Measurements from ENCODE around the gene TARM1.
"Not testable (repeated sequence)": the region's sequence is repeated elsewhere in the genome, so short reads cannot be mapped to it uniquely, and the experiment has no call there.

The TARM1 gene

GRCh38 chr19:54099903-54100255 is 18.7 kb upstream of the TARM1 start:
- not testable (repeated sequence) for DNase-seq (ENCODE audit: low spot score)

GRCh38 chr19:54099190-54099902 is 18.2 kb upstream of the TARM1 start:
- no peak for DNase-seq (ENCODE audit: low spot score)

GRCh38 chr19:54096617-54097106 is 15.5 kb upstream of the TARM1 start:
- DNase-seq (ENCODE audit: low spot score) = peak; percentile 51

- peak; percentile 83 for DNase-seq (ENCODE audit: low spot score)
These were observed 14.9 kb upstream of the TARM1 start for GRCh38 chr19:54095859-54096616.

GRCh38 chr19:54095136-54095858 is 14.1 kb upstream of the TARM1 start:
- DNase-seq (ENCODE audit: low spot score) = no peak

GRCh38 chr19:54094426-54095000 is 13.3 kb upstream of the TARM1 start:
- DNase-seq (ENCODE audit: low spot score) = no peak

- no peak for DNase-seq (ENCODE audit: low spot score)
These were observed 3.2 kb upstream of the TARM1 start for GRCh38 chr19:54084410-54084809.

- no peak for DNase-seq (ENCODE audit: low spot score)
These were observed 3.8 kb downstream of the TARM1 start for GRCh38 chr19:54077334-54077733.

- DNase-seq (ENCODE audit: low spot score) = no peak
These were observed 6.3 kb downstream of the TARM1 start for GRCh38 chr19:54074851-54075250.

- no peak for DNase-seq (ENCODE audit: low spot score)
These were observed 7.3 kb downstream of the TARM1 start for GRCh38 chr19:54073829-54074228.

GRCh38 chr19:54069470-54069869 is 11.7 kb downstream of the TARM1 start:
- no peak for DNase-seq (ENCODE audit: low spot score)

- DNase-seq (ENCODE audit: low spot score) = no peak
These were observed 17.6 kb downstream of the TARM1 start, which contains the start of gene VSTM1 for GRCh38 chr19:54063350-54064116. VSTM1 (minus strand) TSS chr19:54063897; CDS start chr19:54063777, 120 bp downstream.

- no peak for DNase-seq (ENCODE audit: low spot score)
These were observed 18.5 kb downstream of the TARM1 start for GRCh38 chr19:54062643-54063042.

- DNase-seq (ENCODE audit: low spot score) = no peak
These were observed 33.5 kb downstream of the TARM1 start for GRCh38 chr19:54047616-54048015.

GRCh38 chr19:54045771-54046170 is 35.4 kb downstream of the TARM1 start:
- no peak for DNase-seq (ENCODE audit: low spot score)

GRCh38 chr19:54042989-54043388 is 38.2 kb downstream of the TARM1 start:
- no peak for DNase-seq (ENCODE audit: low spot score)

GRCh38 chr19:54041969-54042606 is 39.1 kb downstream of the TARM1 start:
- no peak for DNase-seq (ENCODE audit: low spot score)

GRCh38 chr19:54040003-54040402 is 41.2 kb downstream of the TARM1 start:
- no peak for DNase-seq (ENCODE audit: low spot score)

GRCh38 chr19:54036542-54036941 is 44.6 kb downstream of the TARM1 start:
- DNase-seq (ENCODE audit: low spot score) = not testable (repeated sequence)

- DNase-seq (ENCODE audit: low spot score) = peak; percentile 92
These were observed 45.7 kb downstream of the TARM1 start for GRCh38 chr19:54035215-54036178.

All from GM03348 (cell line).